Testis (tissue), 5 donors: Measurements from ENCODE around the gene YBX1. TPM values are rescaled to one million over a fixed set of nuclear protein-coding genes. Genes with fewer than 3 reads are reported as not detected.
A peak's percentile ranks its signal among the peaks of the same experiment; 100 is the strongest.

Source experiments
- DNase-seq: peaks from one replicate; pipeline ENCODE4 v3.0.0-alpha.2; 2019
- H3K27ac ChIP-seq, 2 donors: fragments of 200-600 bp; sonication (generic); one replicate each; pipeline ENCODE4 v1.5.1; 2019
- H3K27me3 ChIP-seq: fragments of 200-600 bp; sonication (generic); one replicate; pipeline ENCODE4 v1.5.1; 2019
- H3K36me3 ChIP-seq: fragments of 200-600 bp; sonication (generic); one replicate; pipeline ENCODE4 v1.5.1; 2017; ENCODE audit warnings: low read depth; ENCODE audit errors: missing control alignments
- H3K4me1 ChIP-seq: fragments of 200-600 bp; sonication (generic); one replicate; pipeline ENCODE4 v1.5.1; 2019
- H3K4me3 ChIP-seq, 2 donors: fragments of 200-600 bp; sonication (generic); one replicate each; pipeline ENCODE4 v1.5.1; 2017 to 2019
- H3K9me3 ChIP-seq: fragments of 200-600 bp; sonication (generic); one replicate; pipeline ENCODE4 v1.5.1; 2017
- CTCF ChIP-seq, 3 experiments: fragments of 450-650 bp in 2 of 3; fragments of 200-600 bp in 1 of 3; sonication (generic) in 1 of 3; IDR thresholded peaks; one replicate each; pipeline ENCODE4 v1.5.1; 2016 to 2019; ENCODE audit warnings: antibody characterized with exemption in 3 of 3, mild to moderate bottlenecking in 2 of 3, moderate library complexity in 1 of 3
- POLR2A ChIP-seq: fragments of 450-650 bp; IDR thresholded peaks from one replicate; pipeline ENCODE4 v1.6.1; 2017; ENCODE audit warnings: antibody characterized with exemption, mild to moderate bottlenecking, moderate library complexity
- WGBS, 2 donors: methylation state at CpG; one replicate each; pipeline ENCODE4 v1.1.5; 2018; 5-methylcytosine and 5-hydroxymethylcytosine counted together
- intact Hi-C: fragments of 100-400 bp; cut with DNase I; formaldehyde crosslinking; loops from one replicate; pipeline ENCODE4 v1.15.1; 2023; ENCODE audit warnings: low total_unique reads
- long read RNA-seq, 2 donors: transcript quantifications; one replicate each; lab custom pipeline, GENCODE V29; 2026
- polyA plus RNA-seq: library from polyadenylated mRNA; stranded (reverse); fragments of 350-450 nt; fragmentation: Illumina TruSeq; extraction: RNeasy Lipid Tissue Mini Kit (QIAGEN cat#74804); gene quantifications from one replicate; pipeline ENCODE4 v1.2.3, GENCODE V29; 2014; ENCODE audit warnings: low read depth, low replicate concordance; ENCODE audit not compliant: insufficient read depth
- total RNA-seq, 2 donors: library from RNA; depleted of rRNA; stranded (reverse); fragments of >200 nt; gene quantifications; one replicate each; pipeline ENCODE4 v1.2.3, GENCODE V29; 2016

Gene YBX1
- 100 to 1,000 TPM; 798 to 982 TPM for total RNA-seq
- polyA plus RNA-seq, result 2,470 TPM
- long read RNA-seq, donor 1, transcript YBX1-201 (8 exons, 1,514 nt), result major isoform, 201 of 837 reads
- long read RNA-seq, donor 1, partial matches to known transcripts, result 634 of 837 reads
- long read RNA-seq, donor 1, other reads (novel, unspliced or antisense), result 0 of 837 reads
- long read RNA-seq, donor 2, transcript YBX1-201 (8 exons, 1,514 nt), result major isoform, 54 of 636 reads
- long read RNA-seq, donor 2, partial matches to known transcripts, result 581 of 636 reads
- long read RNA-seq, donor 2, other reads (novel, unspliced or antisense), result 0 of 636 reads

DNA sequence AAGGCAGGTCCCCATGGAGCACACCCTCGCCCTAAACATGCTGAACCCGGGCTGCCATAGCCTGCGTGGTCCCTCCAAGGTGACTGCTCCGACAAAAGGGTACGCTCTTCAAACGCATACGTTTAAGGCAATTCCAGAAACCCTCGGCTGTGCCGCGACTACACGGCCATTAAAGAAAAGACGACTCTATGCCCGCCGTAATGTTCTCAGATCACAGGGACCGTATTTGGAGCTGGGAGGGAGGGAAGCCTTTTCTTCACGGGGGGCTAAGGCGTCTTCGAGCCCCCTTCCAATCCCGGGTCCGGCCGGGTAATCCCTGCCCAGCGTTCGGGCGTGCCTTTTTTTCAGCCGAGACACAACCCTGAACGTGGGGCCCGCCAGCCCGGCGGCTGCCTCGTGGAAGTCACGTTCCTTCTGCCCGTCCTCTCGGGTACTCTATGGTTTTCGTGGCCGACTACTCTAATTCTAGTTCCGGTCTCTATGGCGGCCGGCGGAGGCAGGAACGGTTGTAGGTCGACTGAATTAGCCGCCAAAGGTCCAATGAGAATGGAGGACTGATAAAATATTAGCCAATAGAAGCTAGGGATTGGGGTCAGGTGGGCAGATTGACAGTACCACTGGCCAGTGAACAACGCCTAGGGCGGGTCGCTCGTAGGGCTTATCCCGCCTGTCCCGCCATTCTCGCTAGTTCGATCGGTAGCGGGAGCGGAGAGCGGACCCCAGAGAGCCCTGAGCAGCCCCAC is at the start of gene YBX1:
TSS of gene YBX1 (plus strand) at position 678 of the 743 bp plus-strand sequence. CDS start 148 bp downstream, outside the sequence.
- 0% methylated on average over 30 to 54 of the region's 54 CpGs for WGBS, 2 donors
- TF ChIP-seq CTCF (IDR thresholded peaks at IDR 0.05) (peak in 2 of 3 experiments; percentile 5 to 15), POLR2A (peak; percentile 32)
- Histone ChIP-seq H3K4me1 (peaks cover 31% of the 10 kb centered on the region), H3K9me3 (no peaks in the 10 kb centered on the region), H3K36me3 (no peaks in the 10 kb centered on the region), H3K4me3 (peak within 1 kb of the TSS; percentile 68 to 97), H3K27me3 (no peaks in the 10 kb centered on the region), H3K27ac (peak within 1 kb of the TSS; percentile 90 to 98)
- intact Hi-C loops, result no loop called here
- peak; percentile 99 for DNase-seq

DNA sequence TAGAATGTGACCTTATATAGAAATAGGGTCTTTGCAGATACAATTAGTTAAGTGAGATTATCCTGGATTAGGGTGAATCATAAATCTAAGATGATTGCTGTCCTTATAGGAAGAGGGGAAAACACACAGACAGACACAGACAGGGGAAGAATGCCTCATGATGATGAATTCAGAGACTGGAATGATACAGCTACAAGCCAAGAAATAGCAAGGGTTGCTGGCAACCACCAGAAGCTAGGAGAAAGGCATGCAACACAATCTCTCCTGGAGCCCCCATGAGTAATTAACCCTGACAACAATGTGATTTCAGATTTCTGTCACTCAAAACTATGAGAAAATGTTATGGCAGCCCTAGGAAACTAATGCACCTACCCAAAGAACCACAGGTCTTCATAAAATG is 43.1 kb upstream of the YBX1 start:
- Histone ChIP-seq H3K36me3 (no peaks in the 10 kb centered on the region), H3K4me1 (no peaks in the 10 kb centered on the region), H3K27ac (no peak overlapping the region), H3K9me3 (no peaks in the 10 kb centered on the region), H3K27me3 (no peaks in the 10 kb centered on the region), H3K4me3 (no peak overlapping the region)
- intact Hi-C loops, result no loop called here
- no peak for DNase-seq
- TF ChIP-seq POLR2A (no peak), CTCF (IDR thresholded peaks at IDR 0.05) (no peak)

DNA sequence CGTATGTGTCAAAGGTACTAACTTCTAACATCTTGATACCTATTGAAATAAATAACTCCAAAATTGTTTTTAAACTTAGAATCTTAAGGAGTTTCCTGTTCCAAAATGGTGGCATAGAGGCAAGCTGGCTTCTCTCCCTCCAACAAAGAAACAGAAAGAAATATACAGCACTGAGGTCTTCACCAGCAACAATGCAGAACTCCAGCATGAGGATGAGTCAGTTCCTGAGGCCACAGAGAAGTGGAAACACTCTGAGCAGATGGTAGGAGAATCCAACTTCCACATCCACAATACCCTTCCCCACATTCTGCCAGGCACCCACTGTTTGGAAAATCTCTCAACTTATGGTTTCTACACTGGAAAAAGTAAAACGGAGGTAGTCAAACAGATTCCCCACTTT is 36.2 kb upstream of the YBX1 start:
- DNase-seq, result no peak
- 83 to 91% methylated on average over 2 of the region's 2 CpGs for WGBS, 2 donors
- Histone ChIP-seq H3K4me3 (no peak overlapping the region), H3K27ac (no peak overlapping the region), H3K4me1 (no peaks in the 10 kb centered on the region), H3K9me3 (no peaks in the 10 kb centered on the region), H3K36me3 (no peaks in the 10 kb centered on the region), H3K27me3 (no peaks in the 10 kb centered on the region)
- no peak for TF ChIP-seq POLR2A
- TF ChIP-seq CTCF (IDR thresholded peaks at IDR 0.05), result no peak
- intact Hi-C loops, result no loop called here

DNA sequence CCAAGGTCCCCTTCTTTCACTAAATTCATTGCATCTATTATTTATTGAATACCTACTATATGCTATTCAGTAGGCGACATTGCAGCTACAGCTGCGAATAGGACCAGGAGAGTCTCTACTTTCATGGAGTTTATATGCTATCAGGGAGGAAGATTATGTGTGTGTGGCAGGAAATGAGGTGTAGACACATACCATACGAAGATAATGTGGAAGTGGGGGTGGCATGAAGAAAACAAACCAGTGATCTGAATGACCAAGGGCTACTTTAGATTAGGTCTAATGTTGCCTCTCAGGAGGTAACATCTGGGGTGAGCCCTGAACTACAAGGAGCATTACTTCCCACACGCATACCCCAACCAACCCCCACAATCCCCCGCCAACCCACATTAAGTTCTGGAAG is 25.0 kb upstream of the YBX1 start:
- DNase-seq, result no peak
- Histone ChIP-seq H3K27ac (peak overlapping the region; percentile 46 to 83), H3K36me3 (no peaks in the 10 kb centered on the region), H3K9me3 (no peaks in the 10 kb centered on the region), H3K4me1 (peaks cover 17% of the 10 kb centered on the region), H3K27me3 (no peaks in the 10 kb centered on the region), H3K4me3 (peak overlapping the region in 1 of 2 donors; percentile 76)
- WGBS, 2 donors, result 57 to 76% methylated on average over 5 of the region's 5 CpGs
- intact Hi-C loops, result no loop called here
- TF ChIP-seq POLR2A, result no peak
- no peak for TF ChIP-seq CTCF (IDR thresholded peaks at IDR 0.05)
